GM18867 (cell line): ENCODE results near the gene GALNT3.

Source experiments
- ATAC-seq: cut with Tn5 transposase; IDR thresholded peaks from one replicate; pipeline ENCODE4 v1.9.1; 2021; ENCODE audit warnings: mild to moderate bottlenecking, moderate library complexity; ENCODE audit not compliant: unreplicated experiment

Gene GALNT3

GRCh38 chr2:165796819-165797530 lies 2.9 kb upstream of the GALNT3 start:
- ATAC-seq: no peak

GRCh38 chr2:165796129-165796528 lies 2.1 kb upstream of the GALNT3 start:
- ATAC-seq: no peak

GRCh38 chr2:165795011-165795410 lies 964 bp upstream of the GALNT3 start:
- ATAC-seq: peak; percentile 23

GRCh38 chr2:165794536-165794928 lies 485 bp upstream of the GALNT3 start:
- ATAC-seq: peak; percentile 98

- ATAC-seq: no peak
Measured at GRCh38 chr2:165793161-165793778, 777 bp downstream of the GALNT3 start.

GRCh38 chr2:165792104-165792454 lies 2.0 kb downstream of the GALNT3 start:
- no peak for ATAC-seq

GRCh38 chr2:165791421-165792103 lies 2.5 kb downstream of the GALNT3 start:
- ATAC-seq: no peak

- ATAC-seq: no peak
Measured at GRCh38 chr2:165790466-165790865, 3.6 kb downstream of the GALNT3 start.

- ATAC-seq: no peak
Measured at GRCh38 chr2:165787334-165787733, 6.7 kb downstream of the GALNT3 start.

GRCh38 chr2:165779706-165780105 lies 14.3 kb downstream of the GALNT3 start:
- no peak for ATAC-seq

- ATAC-seq: no peak
Measured at GRCh38 chr2:165778653-165779451, 15.2 kb downstream of the GALNT3 start.

- ATAC-seq: no peak
Measured at GRCh38 chr2:165778187-165778556, 15.9 kb downstream of the GALNT3 start.

- ATAC-seq: peak; percentile 77
Measured at GRCh38 chr2:165777522-165778186, 16.4 kb downstream of the GALNT3 start.

- no peak for ATAC-seq
Measured at GRCh38 chr2:165776796-165777195, 17.3 kb downstream of the GALNT3 start.

- ATAC-seq: no peak
Measured at GRCh38 chr2:165776013-165776412, 18.0 kb downstream of the GALNT3 start.

GRCh38 chr2:165773684-165774083 lies 20.4 kb downstream of the GALNT3 start:
- no peak for ATAC-seq

GRCh38 chr2:165772183-165772582 lies 21.9 kb downstream of the GALNT3 start:
- no peak for ATAC-seq

- ATAC-seq: no peak
Measured at GRCh38 chr2:165766326-165766927, 27.6 kb downstream of the GALNT3 start.

GRCh38 chr2:165762723-165763122 lies 31.3 kb downstream of the GALNT3 start:
- ATAC-seq: no peak

- ATAC-seq: no peak
Measured at GRCh38 chr2:165757906-165758675, 36.0 kb downstream of the GALNT3 start.
